ENCODE measurements around the gene MTREX. TPM values are rescaled to one million over a fixed set of nuclear protein-coding genes. Genes with fewer than 3 reads are reported as not detected.

Gene MTREX
- total RNA-seq, 1 donor from 2014 or later: 78.7 TPM

DNA sequence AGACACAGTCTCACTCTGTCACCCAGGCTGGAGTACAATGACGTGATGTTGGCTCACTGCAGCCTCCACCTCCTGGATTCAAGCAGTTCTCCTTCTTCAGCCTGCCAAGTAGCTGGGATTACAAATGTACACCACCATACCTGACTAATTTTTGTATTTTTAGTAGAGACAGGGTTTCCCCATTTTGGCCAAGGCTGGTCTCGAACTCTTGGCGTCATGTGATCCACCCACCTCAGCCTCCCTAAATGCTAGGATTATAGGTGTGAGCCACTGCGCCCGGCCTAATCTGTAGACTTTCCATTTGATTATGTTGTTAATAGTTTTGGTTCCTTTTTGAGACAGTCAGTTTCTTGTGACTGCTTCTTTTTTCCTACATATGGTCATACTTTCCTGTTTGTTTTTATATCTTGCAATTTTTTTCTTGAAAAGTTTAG is 31.0 kb downstream of the MTREX start:
- H3K27ac Mint-ChIP-seq: no peak overlapping the region
- H3K27me3 Mint-ChIP-seq (ENCODE audit: low read depth): no peaks in the 10 kb centered on the region
- H3K4me1 Mint-ChIP-seq: no peaks in the 10 kb centered on the region
- peaks cover 2% of the 10 kb centered on the region for H3K9me3 Mint-ChIP-seq
- H3K36me3 Mint-ChIP-seq: peaks cover 13% of the 10 kb centered on the region
- no peak overlapping the region for H3K4me3 Mint-ChIP-seq
- DNase-seq (ENCODE audit: low spot score in 2 of 2, unreplicated experiment in 2 of 2): no peak
- TF ChIP-seq, protein P1, sequence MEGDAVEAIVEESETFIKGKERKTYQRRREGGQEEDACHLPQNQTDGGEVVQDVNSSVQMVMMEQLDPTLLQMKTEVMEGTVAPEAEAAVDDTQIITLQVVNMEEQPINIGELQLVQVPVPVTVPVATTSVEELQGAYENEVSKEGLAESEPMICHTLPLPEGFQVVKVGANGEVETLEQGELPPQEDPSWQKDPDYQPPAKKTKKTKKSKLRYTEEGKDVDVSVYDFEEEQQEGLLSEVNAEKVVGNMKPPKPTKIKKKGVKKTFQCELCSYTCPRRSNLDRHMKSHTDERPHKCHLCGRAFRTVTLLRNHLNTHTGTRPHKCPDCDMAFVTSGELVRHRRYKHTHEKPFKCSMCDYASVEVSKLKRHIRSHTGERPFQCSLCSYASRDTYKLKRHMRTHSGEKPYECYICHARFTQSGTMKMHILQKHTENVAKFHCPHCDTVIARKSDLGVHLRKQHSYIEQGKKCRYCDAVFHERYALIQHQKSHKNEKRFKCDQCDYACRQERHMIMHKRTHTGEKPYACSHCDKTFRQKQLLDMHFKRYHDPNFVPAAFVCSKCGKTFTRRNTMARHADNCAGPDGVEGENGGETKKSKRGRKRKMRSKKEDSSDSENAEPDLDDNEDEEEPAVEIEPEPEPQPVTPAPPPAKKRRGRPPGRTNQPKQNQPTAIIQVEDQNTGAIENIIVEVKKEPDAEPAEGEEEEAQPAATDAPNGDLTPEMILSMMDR (IDR thresholded peaks at IDR 0.05; ENCODE audit: unreplicated experiment): no peak

DNA sequence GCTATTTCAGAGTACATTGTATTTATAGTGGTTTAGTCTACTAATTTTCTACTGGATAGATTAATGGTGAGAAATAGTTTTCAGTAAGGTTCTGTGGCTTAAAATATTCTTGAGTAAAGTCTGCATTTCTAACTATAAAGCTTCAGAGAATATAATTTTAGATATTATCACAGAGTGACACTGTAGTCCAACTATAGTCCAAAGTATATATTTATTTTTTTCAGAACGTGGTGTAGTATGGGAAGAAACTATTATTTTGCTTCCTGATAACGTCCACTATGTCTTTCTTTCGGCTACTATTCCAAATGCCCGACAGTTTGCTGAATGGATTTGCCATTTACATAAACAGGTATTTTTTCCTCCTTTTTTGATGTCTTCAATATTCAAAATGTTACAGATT is 35.3 kb downstream of the MTREX start:
- Mint-ChIP-seq H3K27ac (no peak overlapping the region), H3K4me3 (no peak overlapping the region), H3K36me3 (peaks cover 38% of the 10 kb centered on the region), H3K9me3 (peaks cover 4% of the 10 kb centered on the region), H3K4me1 (no peaks in the 10 kb centered on the region), H3K27me3 (ENCODE audit: low read depth) (no peaks in the 10 kb centered on the region)
- DNase-seq (ENCODE audit: low spot score in 2 of 2, unreplicated experiment in 2 of 2): no peak
- TF ChIP-seq, protein P1 (IDR thresholded peaks at IDR 0.05; ENCODE audit: unreplicated experiment): no peak

DNA sequence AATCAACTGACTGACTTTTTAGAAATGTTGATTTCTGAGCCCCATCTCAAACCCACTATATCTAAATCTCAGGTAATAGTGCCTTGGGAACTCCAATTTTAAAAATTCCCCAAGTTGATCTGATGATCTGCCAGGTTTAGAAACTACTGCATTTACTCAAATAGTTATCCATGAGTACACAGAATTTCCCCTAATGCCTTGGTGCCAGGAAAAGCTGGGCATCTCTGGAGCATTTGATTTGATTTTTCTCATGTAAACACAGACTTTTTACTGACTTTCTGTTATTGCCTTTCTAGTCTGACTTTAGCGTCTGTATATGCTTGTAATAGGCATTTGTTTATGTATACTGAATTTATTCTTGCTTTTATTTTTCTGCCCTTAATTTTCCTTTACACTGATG is 35.8 kb downstream of the MTREX start:
- no peak overlapping the region for H3K27ac Mint-ChIP-seq
- no peak overlapping the region for H3K4me3 Mint-ChIP-seq
- H3K27me3 Mint-ChIP-seq (ENCODE audit: low read depth): no peaks in the 10 kb centered on the region
- TF ChIP-seq, protein P1 (IDR thresholded peaks at IDR 0.05; ENCODE audit: unreplicated experiment): no peak
- H3K36me3 Mint-ChIP-seq: peaks cover 39% of the 10 kb centered on the region
- no peaks in the 10 kb centered on the region for H3K4me1 Mint-ChIP-seq
- no peak for DNase-seq (ENCODE audit: low spot score in 2 of 2, unreplicated experiment in 2 of 2)
- H3K9me3 Mint-ChIP-seq: peaks cover 4% of the 10 kb centered on the region

DNA sequence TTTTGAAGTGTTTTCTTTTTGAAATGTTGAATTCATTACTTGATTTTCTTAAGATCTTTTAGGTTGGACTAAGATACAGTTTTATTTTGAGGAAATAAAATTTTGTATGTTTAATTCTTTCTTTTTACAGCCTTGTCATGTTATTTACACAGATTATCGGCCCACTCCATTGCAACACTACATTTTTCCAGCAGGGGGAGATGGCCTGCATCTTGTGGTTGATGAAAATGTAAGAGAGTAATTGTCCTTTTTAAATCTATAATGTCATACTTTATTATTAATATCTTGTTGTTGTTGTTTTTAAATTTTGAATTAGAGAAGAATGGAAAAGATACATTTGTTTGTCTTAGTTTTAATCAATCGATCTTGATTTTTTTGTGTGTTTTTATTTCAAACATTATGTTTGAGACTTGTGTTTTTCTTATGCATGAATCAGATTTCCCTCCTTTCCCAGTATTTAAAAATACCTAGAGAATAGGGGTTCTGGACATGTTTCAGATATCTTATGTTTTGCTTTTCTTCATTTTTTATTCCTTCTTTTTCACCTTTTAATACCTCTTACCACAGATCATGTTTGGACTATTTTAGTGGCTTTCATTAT is 36.7 kb downstream of the MTREX start:
- no peaks in the 10 kb centered on the region for H3K27me3 Mint-ChIP-seq (ENCODE audit: low read depth)
- DNase-seq (ENCODE audit: low spot score in 2 of 2, unreplicated experiment in 2 of 2): peak in 1 of 2 experiments; percentile 71
- peaks cover 46% of the 10 kb centered on the region for H3K36me3 Mint-ChIP-seq
- TF ChIP-seq, protein P1 (IDR thresholded peaks at IDR 0.05; ENCODE audit: unreplicated experiment): peak; percentile 92
- no peak overlapping the region for H3K4me3 Mint-ChIP-seq
- peak overlapping the region; percentile 73 for H3K27ac Mint-ChIP-seq
- H3K9me3 Mint-ChIP-seq: peaks cover 4% of the 10 kb centered on the region
- H3K4me1 Mint-ChIP-seq: no peaks in the 10 kb centered on the region

DNA sequence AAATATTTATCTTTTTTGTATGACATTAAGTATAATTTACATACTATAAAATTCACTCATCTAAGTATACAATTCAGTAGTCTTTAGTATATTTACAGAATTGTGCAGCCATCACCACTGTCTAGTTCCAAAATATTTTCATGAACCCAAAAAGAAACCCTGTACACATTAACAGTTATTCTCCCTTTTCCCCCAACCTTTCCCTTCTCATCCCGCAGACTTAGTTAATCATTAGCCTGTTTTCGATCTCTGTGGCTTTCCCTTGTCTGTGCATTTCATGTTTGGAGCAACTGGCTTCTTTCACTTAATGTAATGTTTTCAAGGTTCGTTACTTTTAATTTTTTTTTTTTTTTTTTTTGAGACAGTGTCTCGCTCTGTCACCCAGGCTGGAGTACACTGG is 37.5 kb downstream of the MTREX start:
- TF ChIP-seq, protein P1 (IDR thresholded peaks at IDR 0.05; ENCODE audit: unreplicated experiment): no peak
- no peaks in the 10 kb centered on the region for H3K4me1 Mint-ChIP-seq
- DNase-seq (ENCODE audit: low spot score in 2 of 2, unreplicated experiment in 2 of 2): no peak
- peaks cover 4% of the 10 kb centered on the region for H3K9me3 Mint-ChIP-seq
- no peaks in the 10 kb centered on the region for H3K27me3 Mint-ChIP-seq (ENCODE audit: low read depth)
- no peak overlapping the region for H3K4me3 Mint-ChIP-seq
- no peak overlapping the region for H3K27ac Mint-ChIP-seq
- peaks cover 50% of the 10 kb centered on the region for H3K36me3 Mint-ChIP-seq
